Neural cell (in vitro differentiated cells): ENCODE data around the gene PABPN1L. TPM values are rescaled to one million over a fixed set of nuclear protein-coding genes. Genes with fewer than 3 reads are reported as not detected.

Experiments
- H2AFZ ChIP-seq: fragments of 200-600, 300-800 bp; sonication (generic), shearing (Covaris generic); 2 replicates; pipeline ENCODE4 v1.6.0; 2014; ENCODE audit warnings: low read depth, mild to moderate bottlenecking, antibody characterized with exemption, low read length, moderate library complexity
- H3F3A ChIP-seq: fragments of 200-600 bp; shearing (Covaris generic); 2 replicates; pipeline ENCODE4 v1.6.1; 2016; ENCODE audit warnings: mild to moderate bottlenecking, moderate library complexity, mixed read lengths, antibody characterized with exemption, low read length; ENCODE audit not compliant: insufficient read depth, poor library complexity, severe bottlenecking
- H3K27ac ChIP-seq: fragments of 200-600, 300-800 bp; sonication (generic), shearing (Covaris generic); 2 replicates; pipeline ENCODE4 v1.5.1; 2014; ENCODE audit warnings: mild to moderate bottlenecking, low read length, moderate library complexity
- H3K27me3 ChIP-seq: fragments of 300-800, 200-600 bp; sonication (generic), shearing (Covaris generic); 2 replicates; pipeline ENCODE4 v1.6.0; 2014; ENCODE audit warnings: mild to moderate bottlenecking, low read depth, low read length, moderate library complexity; ENCODE audit not compliant: insufficient read depth
- H3K36me3 ChIP-seq: fragments of 300-800, 200-600 bp; sonication (generic), shearing (Covaris generic); 2 replicates; pipeline ENCODE4 v1.5.1; 2014; ENCODE audit warnings: mild to moderate bottlenecking, antibody characterized with exemption, low read length, moderate library complexity; ENCODE audit not compliant: insufficient read depth
- H3K4me2 ChIP-seq: fragments of 300-800, 200-600 bp; sonication (generic), shearing (Covaris generic); 2 replicates; pipeline ENCODE4 v1.6.0; 2014; ENCODE audit warnings: mild to moderate bottlenecking, low read length
- H3K4me3 ChIP-seq: fragments of 300-800, 200-600 bp; sonication (generic), shearing (Covaris generic); 2 replicates; pipeline ENCODE4 v1.5.1; 2014; ENCODE audit warnings: mild to moderate bottlenecking, low read length, moderate library complexity
- H3K79me2 ChIP-seq: fragments of 200-600 bp; shearing (Covaris generic); replicated peaks from 2 replicates; pipeline ENCODE4 v1.6.0; 2014; ENCODE audit warnings: mild to moderate bottlenecking, low read length, moderate library complexity; ENCODE audit not compliant: insufficient read depth
- H3K9ac ChIP-seq: fragments of 300-800, 200-600 bp; sonication (generic), shearing (Covaris generic); 2 replicates; pipeline ENCODE4 v1.6.1; 2016; ENCODE audit warnings: mild to moderate bottlenecking, low read length, mixed read lengths
- H3K9me2 ChIP-seq: fragments of 200-600 bp; shearing (Covaris generic); 2 replicates; pipeline ENCODE4 v1.6.1; 2016; ENCODE audit warnings: mild to moderate bottlenecking, low read length, mixed read lengths; ENCODE audit not compliant: insufficient read depth
- H3K9me3 ChIP-seq: fragments of 200-600, 300-800 bp; sonication (generic), shearing (Covaris generic); 2 replicates; pipeline ENCODE4 v1.6.1; 2016; ENCODE audit warnings: mild to moderate bottlenecking, mixed run types, low read length, moderate library complexity, mixed read lengths
- H4K20me1 ChIP-seq: fragments of 200-600 bp; shearing (Covaris generic); 2 replicates; pipeline ENCODE4 v1.6.1; 2016; ENCODE audit warnings: mild to moderate bottlenecking, mixed run types; ENCODE audit not compliant: insufficient read depth
- CTCF ChIP-seq: fragments of 450-650 bp; IDR thresholded peaks from 2 replicates; pipeline ENCODE4 v1.5.1; 2014; ENCODE audit warnings: antibody characterized with exemption, mild to moderate bottlenecking, moderate library complexity; ENCODE audit not compliant: poor library complexity, severe bottlenecking
- EZH2 ChIP-seq: fragments of 200-600, 300-800 bp; shearing (Covaris generic), sonication (generic); IDR thresholded peaks from 2 replicates; pipeline ENCODE4 v1.6.1; 2014; ENCODE audit warnings: antibody characterized with exemption, low read length, borderline replicate concordance, mild to moderate bottlenecking; ENCODE audit not compliant: insufficient read depth, poor library complexity, severe bottlenecking
- MXI1 ChIP-seq: fragments of 450-650 bp; conservative IDR thresholded peaks from 2 replicates; pipeline ENCODE4 v1.6.1; 2014; ENCODE audit warnings: antibody characterized with exemption, mild to moderate bottlenecking; ENCODE audit not compliant: poor library complexity, severe bottlenecking
- POLR2AphosphoS5 ChIP-seq: IDR thresholded peaks from 2 replicates; pipeline ENCODE4 v1.6.1; 2012
- RAD21 ChIP-seq: fragments of 450-650 bp; conservative IDR thresholded peaks from 2 replicates; pipeline ENCODE4 v1.6.1; 2014; ENCODE audit warnings: antibody characterized with exemption, mild to moderate bottlenecking, moderate library complexity
- TAF1 ChIP-seq: IDR thresholded peaks from 2 replicates; pipeline ENCODE4 v1.6.1; 2012; ENCODE audit warnings: low read depth
- polyA plus RNA-seq: library from polyadenylated mRNA; depleted of rRNA; stranded (reverse); fragments of >200 nt; gene quantifications from 2 replicates; pipeline ENCODE4 v1.2.3, GENCODE V29; 2014
- TF ChIP-seq, protein P1 (sequence below): IDR thresholded peaks from 2 replicates; pipeline ENCODE4 v1.6.1; 2012; ENCODE audit warnings: borderline replicate concordance

PABPN1L gene
- polyA plus RNA-seq, 1 donor from 2014 or later = 0.20 TPM

DNA sequence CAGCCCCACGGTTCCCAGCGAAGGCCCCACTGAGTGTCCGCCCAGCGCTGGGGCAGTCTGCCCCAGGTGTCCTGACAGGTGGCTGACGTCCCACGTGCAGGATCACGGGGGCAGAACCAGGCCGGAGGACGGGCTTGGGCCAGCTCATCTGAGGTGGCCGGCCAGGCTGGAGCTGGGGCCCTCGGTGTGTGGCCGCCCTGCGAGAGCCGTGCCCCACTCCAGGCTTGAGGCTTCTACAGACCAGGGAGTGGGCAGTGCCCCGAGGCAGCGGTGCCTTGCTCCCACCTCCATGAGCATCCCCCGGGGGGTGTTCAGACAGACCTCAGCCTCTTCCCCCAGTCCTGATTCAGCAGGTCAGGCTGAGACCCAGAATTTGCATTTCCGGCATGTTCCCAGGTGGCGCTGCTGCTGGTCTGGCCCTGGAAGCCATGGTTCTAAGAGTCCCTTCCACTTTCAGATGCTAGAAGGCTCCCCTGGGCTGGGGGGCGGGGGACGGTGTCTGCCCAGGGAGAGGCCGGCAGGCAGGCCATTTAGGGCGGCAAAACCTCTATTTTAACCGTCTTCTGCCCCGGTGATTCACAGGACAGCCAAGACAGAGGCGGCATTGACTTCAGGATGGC lies 35.4 kb upstream of the PABPN1L start:
- Histone ChIP-seq H3K4me3 (no peak overlapping the region), H3F3A (no peaks in the 10 kb centered on the region), H3K9me3 (no peaks in the 10 kb centered on the region), H2AFZ (no peak overlapping the region), H3K9ac (no peak overlapping the region), H3K27ac (no peak overlapping the region), H3K36me3 (no peaks in the 10 kb centered on the region), H4K20me1 (no peaks in the 10 kb centered on the region), H3K4me2 (no peak overlapping the region), H3K79me2 (no peaks in the 10 kb centered on the region), H3K9me2 (no peaks in the 10 kb centered on the region), H3K27me3 (no peaks in the 10 kb centered on the region)
- TF ChIP-seq EZH2 (no peak), POLR2AphosphoS5 (no peak), RAD21 (no peak), MXI1 (no peak), TAF1 (no peak)
- TF ChIP-seq, protein P1, sequence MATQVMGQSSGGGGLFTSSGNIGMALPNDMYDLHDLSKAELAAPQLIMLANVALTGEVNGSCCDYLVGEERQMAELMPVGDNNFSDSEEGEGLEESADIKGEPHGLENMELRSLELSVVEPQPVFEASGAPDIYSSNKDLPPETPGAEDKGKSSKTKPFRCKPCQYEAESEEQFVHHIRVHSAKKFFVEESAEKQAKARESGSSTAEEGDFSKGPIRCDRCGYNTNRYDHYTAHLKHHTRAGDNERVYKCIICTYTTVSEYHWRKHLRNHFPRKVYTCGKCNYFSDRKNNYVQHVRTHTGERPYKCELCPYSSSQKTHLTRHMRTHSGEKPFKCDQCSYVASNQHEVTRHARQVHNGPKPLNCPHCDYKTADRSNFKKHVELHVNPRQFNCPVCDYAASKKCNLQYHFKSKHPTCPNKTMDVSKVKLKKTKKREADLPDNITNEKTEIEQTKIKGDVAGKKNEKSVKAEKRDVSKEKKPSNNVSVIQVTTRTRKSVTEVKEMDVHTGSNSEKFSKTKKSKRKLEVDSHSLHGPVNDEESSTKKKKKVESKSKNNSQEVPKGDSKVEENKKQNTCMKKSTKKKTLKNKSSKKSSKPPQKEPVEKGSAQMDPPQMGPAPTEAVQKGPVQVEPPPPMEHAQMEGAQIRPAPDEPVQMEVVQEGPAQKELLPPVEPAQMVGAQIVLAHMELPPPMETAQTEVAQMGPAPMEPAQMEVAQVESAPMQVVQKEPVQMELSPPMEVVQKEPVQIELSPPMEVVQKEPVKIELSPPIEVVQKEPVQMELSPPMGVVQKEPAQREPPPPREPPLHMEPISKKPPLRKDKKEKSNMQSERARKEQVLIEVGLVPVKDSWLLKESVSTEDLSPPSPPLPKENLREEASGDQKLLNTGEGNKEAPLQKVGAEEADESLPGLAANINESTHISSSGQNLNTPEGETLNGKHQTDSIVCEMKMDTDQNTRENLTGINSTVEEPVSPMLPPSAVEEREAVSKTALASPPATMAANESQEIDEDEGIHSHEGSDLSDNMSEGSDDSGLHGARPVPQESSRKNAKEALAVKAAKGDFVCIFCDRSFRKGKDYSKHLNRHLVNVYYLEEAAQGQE = no peak

DNA sequence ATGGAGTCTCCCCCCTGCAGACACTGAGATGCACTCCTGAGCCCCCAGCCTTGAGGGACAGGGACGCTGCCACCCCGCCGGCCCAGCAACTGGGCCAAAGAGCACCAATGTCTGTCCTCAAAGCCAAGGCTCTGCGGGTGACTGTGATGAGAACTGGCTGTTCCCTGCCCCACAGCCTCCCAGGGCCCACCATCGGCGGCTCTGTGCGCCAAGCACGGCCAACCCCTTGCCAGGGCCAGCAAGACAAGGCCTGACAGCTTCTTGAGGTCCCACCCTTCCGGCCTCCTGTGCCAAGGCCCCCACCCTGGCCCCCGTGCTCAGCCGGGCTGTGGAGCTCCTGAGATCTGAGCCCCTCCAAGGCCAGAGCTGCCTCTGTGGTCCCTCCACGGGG lies 34.2 kb upstream of the PABPN1L start:
- no peaks in the 10 kb centered on the region for H3K9me3 ChIP-seq
- no peak overlapping the region for H3K9ac ChIP-seq
- H3K36me3 ChIP-seq = no peaks in the 10 kb centered on the region
- no peak overlapping the region for H3K4me2 ChIP-seq
- no peak overlapping the region for H3K4me3 ChIP-seq
- no peaks in the 10 kb centered on the region for H4K20me1 ChIP-seq
- no peak overlapping the region for H2AFZ ChIP-seq
- H3K79me2 ChIP-seq = no peaks in the 10 kb centered on the region
- no peaks in the 10 kb centered on the region for H3K27me3 ChIP-seq
- no peaks in the 10 kb centered on the region for H3K9me2 ChIP-seq
- H3K27ac ChIP-seq = no peak overlapping the region
- no peaks in the 10 kb centered on the region for H3F3A ChIP-seq
- TF ChIP-seq CTCF (no peak), POLR2AphosphoS5 (no peak), MXI1 (no peak), RAD21 (no peak)
